Natural killer cell (primary cell): Measurements from ENCODE around the gene HDAC4. TPM values are rescaled to one million over a fixed set of nuclear protein-coding genes. Genes with fewer than 3 reads are reported as not detected.
"Not testable (repeated sequence)": the region's sequence is repeated elsewhere in the genome, so short reads cannot be mapped to it uniquely, and the experiment has no call there.

Experiments used
- ATAC-seq, 3 donors: fragments of 150-1000 bp in 2 of 3; fragments of 200-7000 bp in 1 of 3; cut with Tn5 transposase; 1 replicate in 1 of 3; 2 replicates in 2 of 3; pipeline ENCODE4 v1.10.0; 2021; ENCODE audit warnings: mild to moderate bottlenecking in 2 of 3, moderate library complexity in 2 of 3
- DNase-seq, 2 donors: peaks; one replicate each; pipeline versions ENCODE4 v3.0.0 to v3.0.0-alpha.2; 2013 to 2021; ENCODE audit warnings: mixed read lengths in 1 of 2
- H3K27ac ChIP-seq: one replicate; pipeline ENCODE4 v1.5.1; 2013; ENCODE audit warnings: mild to moderate bottlenecking, low read length
- H3K27me3 ChIP-seq: one replicate; pipeline ENCODE4 v1.6.1; 2013; ENCODE audit warnings: low read length; ENCODE audit not compliant: control insufficient read depth, insufficient read depth
- H3K36me3 ChIP-seq: one replicate; pipeline ENCODE4 v1.6.1; 2013; ENCODE audit warnings: low read length; ENCODE audit not compliant: control insufficient read depth, insufficient read depth
- H3K4me1 ChIP-seq: one replicate; pipeline ENCODE4 v1.6.1; 2013; ENCODE audit warnings: low read length; ENCODE audit not compliant: control insufficient read depth, insufficient read depth
- H3K4me3 ChIP-seq: one replicate; pipeline ENCODE4 v1.5.1; 2013; ENCODE audit warnings: low read length
- H3K9me3 ChIP-seq: one replicate; pipeline ENCODE4 v1.6.1; 2013; ENCODE audit warnings: low read length; ENCODE audit not compliant: control insufficient read depth, insufficient read depth
- H3K27ac Mint-ChIP-seq, 2 donors: one replicate each; pipeline ENCODE4 v1.8.0; 2022; ENCODE audit warnings: mild to moderate bottlenecking in 2 of 2, mixed read lengths in 2 of 2, moderate library complexity in 1 of 2
- H3K27me3 Mint-ChIP-seq, 2 donors: one replicate each; pipeline ENCODE4 v1.8.0; 2022; ENCODE audit warnings: low read depth in 2 of 2, mixed read lengths in 2 of 2
- H3K36me3 Mint-ChIP-seq: one replicate; pipeline ENCODE4 v1.8.0; 2022; ENCODE audit warnings: mixed read lengths
- H3K4me1 Mint-ChIP-seq, 2 donors: one replicate each; pipeline ENCODE4 v1.8.0; 2022; ENCODE audit warnings: mixed read lengths in 2 of 2
- H3K4me3 Mint-ChIP-seq: one replicate; pipeline ENCODE4 v1.8.0; 2022; ENCODE audit warnings: mild to moderate bottlenecking, moderate library complexity, mixed read lengths
- H3K9me3 Mint-ChIP-seq, 2 donors: one replicate each; pipeline ENCODE4 v1.8.0; 2022; ENCODE audit warnings: mixed read lengths in 2 of 2
- CTCF ChIP-seq: fragments of 200-600 bp; IDR thresholded peaks from one replicate; pipeline ENCODE4 v1.8.0; 2022; ENCODE audit warnings: antibody characterized with exemption
- WGBS: methylation state at CpG from one replicate; pipeline ENCODE4 v1.1.7; 2013; ENCODE audit warnings: missing lambda C conversion rate; ENCODE audit not compliant: insufficient coverage; 5-methylcytosine and 5-hydroxymethylcytosine counted together
- intact Hi-C: fragments of 100-400 bp; cut with micrococcal nuclease; formaldehyde crosslinking; loops from one replicate; pipeline ENCODE4 v1.14.2; 2022
- total RNA-seq, 4 donors: library from RNA; stranded (reverse); fragments of 120-200 nt in 1 of 4; gene quantifications; one replicate each; pipeline versions ENCODE4 v1.2.3 to v1.2.4, GENCODE V29; 2013 to 2022

HDAC4 gene
- total RNA-seq, result 100 to 1,000 TPM in 2 of 3 donors, 10 to 100 TPM in 1; 74.9 to 105 (median 100) TPM
- 25.0 TPM for total RNA-seq (2013)

GRCh38 chr2:239400596-239401066 lies at the start of gene HDAC4:
TSS of gene HDAC4 (minus strand) at chr2:239401020. CDS start at chr2:239352699, 48,321 bp downstream.
- Histone ChIP-seq H3K27ac (peak within 1 kb of the TSS; percentile 95), H3K36me3 (no peaks in the 10 kb centered on the region), H3K4me1 (peaks cover 18% of the 10 kb centered on the region), H3K27me3 (no peaks in the 10 kb centered on the region), H3K4me3 (peak within 1 kb of the TSS; percentile 73), H3K9me3 (no peaks in the 10 kb centered on the region)
- no peaks in the 10 kb centered on the region for H3K9me3 Mint-ChIP-seq
- WGBS, result under 1% methylated on average over 78 of the region's 78 CpGs
- H3K27me3 Mint-ChIP-seq, result peaks cover 0 to under 1% of the 10 kb centered on the region in 2 donors
- no peak for TF ChIP-seq CTCF
- ATAC-seq (peak in 2 of 3 donors; percentile 0 to 2), DNase-seq (peak in 1 of 2 donors; percentile 31)
- H3K27ac Mint-ChIP-seq, result peak within 1 kb of the TSS; percentile 98
- peaks cover 21 to 44% of the 10 kb centered on the region in 2 donors for H3K4me1 Mint-ChIP-seq
- H3K36me3 Mint-ChIP-seq, result no peaks in the 10 kb centered on the region
- peak within 1 kb of the TSS; percentile 96 for H3K4me3 Mint-ChIP-seq
- intact Hi-C loops, result loop anchor here (1.0 kb wide), 1 partner anchor 133 kb away; no protein-coding TSS in a partner anchor

- H3K9me3 Mint-ChIP-seq, ATAC-seq, DNase-seq, H3K36me3 ChIP-seq, H3K4me1 ChIP-seq, H3K4me3 ChIP-seq, H3K4me1 Mint-ChIP-seq, H3K4me3 Mint-ChIP-seq, H3K27ac ChIP-seq, intact Hi-C loops, H3K27ac Mint-ChIP-seq, H3K27me3 ChIP-seq, H3K9me3 ChIP-seq: not testable (repeated sequence)
- Mint-ChIP-seq H3K27me3 (peaks cover 15 to 28% of the 10 kb centered on the region in 2 donors), H3K36me3 (peaks cover 22% of the 10 kb centered on the region)
- 96% methylated on average over 27 of the region's 32 CpGs for WGBS
These were observed 48.6 kb upstream of the HDAC4 start for GRCh38 chr2:239449468-239449867.

- peaks cover 5% of the 10 kb centered on the region in 2 donors for H3K27me3 Mint-ChIP-seq
- Histone ChIP-seq H3K9me3 (no peaks in the 10 kb centered on the region), H3K4me3 (no peak overlapping the region), H3K27me3 (no peaks in the 10 kb centered on the region), H3K36me3 (no peaks in the 10 kb centered on the region), H3K4me1 (peaks cover 17% of the 10 kb centered on the region), H3K27ac (no peak overlapping the region)
- H3K4me1 Mint-ChIP-seq, result peaks cover 22 to 26% of the 10 kb centered on the region in 2 donors
- ATAC-seq (no peak), DNase-seq (no peak)
- intact Hi-C loops, result no loop called here
- no peak for TF ChIP-seq CTCF
- H3K36me3 Mint-ChIP-seq, result no peaks in the 10 kb centered on the region
- no peaks in the 10 kb centered on the region for H3K9me3 Mint-ChIP-seq
- WGBS, result 80% methylated on average over 6 of the region's 6 CpGs
- no peak overlapping the region for H3K27ac Mint-ChIP-seq
- H3K4me3 Mint-ChIP-seq, result no peak overlapping the region
These were observed 45.1 kb upstream of the HDAC4 start for GRCh38 chr2:239445771-239446524.
